GM08714 (cell line): ENCODE measurements around the gene PODN.

Source experiments
- H3K4me3 ChIP-seq: fragments of 200-500 bp; sonication (Bioruptor generic); 2 replicates; pipeline ENCODE4 v1.5.1; 2014; ENCODE audit warnings: mild to moderate bottlenecking, low read length, inconsistent platforms
- ZNF274 ChIP-seq: IDR thresholded peaks from 2 replicates; pipeline ENCODE4 v1.6.1; 2012; ENCODE audit warnings: mild to moderate bottlenecking, low read depth, low read length

Gene PODN

DNA sequence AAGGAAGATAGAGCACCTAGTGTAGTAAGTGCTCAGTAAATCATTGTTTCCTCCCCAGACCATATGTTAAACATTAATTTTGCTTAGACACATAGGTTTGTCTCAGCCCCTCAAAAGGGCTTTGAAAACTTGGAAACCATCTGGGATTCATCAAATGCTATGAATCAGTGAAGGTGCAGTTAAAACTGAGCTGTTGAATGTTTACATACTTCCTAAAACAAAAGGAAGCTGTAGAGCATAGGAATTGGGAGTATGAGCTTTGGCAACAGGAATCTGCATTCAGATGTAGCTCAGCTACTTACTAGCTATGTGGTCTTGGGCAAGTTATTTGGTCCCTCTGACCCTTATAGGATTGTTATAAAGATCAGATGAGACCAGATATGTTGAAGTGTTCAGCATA is 18.7 kb upstream of the PODN start:
- H3K4me3 ChIP-seq, result no peak overlapping the region
- no peak for TF ChIP-seq ZNF274

GRCh38 chr1:53044926-53045325 is 17.1 kb upstream of the PODN start:
- no peak overlapping the region for H3K4me3 ChIP-seq

DNA sequence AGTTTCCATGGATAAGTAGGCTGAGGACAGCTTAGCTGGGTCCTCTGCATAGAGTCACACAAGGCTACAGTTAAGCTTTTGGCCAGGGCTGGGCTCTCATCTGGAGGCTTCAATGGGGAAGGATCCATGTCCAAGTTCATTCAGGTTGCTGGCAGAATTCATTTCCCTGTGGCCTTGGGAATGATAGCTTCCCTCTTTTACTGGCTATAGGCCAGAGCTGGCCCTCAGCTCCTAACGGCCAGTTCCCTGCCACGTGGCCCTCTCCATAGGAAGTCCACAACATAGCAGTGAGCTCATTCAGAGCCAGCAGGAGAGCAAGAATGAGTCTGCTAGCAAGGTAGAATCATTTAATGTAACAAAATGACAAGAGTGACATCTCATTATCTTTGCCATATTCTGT is 15.1 kb upstream of the PODN start:
- TF ChIP-seq ZNF274, result no peak

More at GRCh38 chr1:53044926-53045325, 17.1 kb upstream of the PODN start:
- no peak for TF ChIP-seq ZNF274

GRCh38 chr1:53047737-53048736 is 14.0 kb upstream of the PODN start:
- H3K4me3 ChIP-seq, result no peak overlapping the region

More for the DNA sequence above, 15.1 kb upstream of the PODN start:
- H3K4me3 ChIP-seq, result no peak overlapping the region

DNA sequence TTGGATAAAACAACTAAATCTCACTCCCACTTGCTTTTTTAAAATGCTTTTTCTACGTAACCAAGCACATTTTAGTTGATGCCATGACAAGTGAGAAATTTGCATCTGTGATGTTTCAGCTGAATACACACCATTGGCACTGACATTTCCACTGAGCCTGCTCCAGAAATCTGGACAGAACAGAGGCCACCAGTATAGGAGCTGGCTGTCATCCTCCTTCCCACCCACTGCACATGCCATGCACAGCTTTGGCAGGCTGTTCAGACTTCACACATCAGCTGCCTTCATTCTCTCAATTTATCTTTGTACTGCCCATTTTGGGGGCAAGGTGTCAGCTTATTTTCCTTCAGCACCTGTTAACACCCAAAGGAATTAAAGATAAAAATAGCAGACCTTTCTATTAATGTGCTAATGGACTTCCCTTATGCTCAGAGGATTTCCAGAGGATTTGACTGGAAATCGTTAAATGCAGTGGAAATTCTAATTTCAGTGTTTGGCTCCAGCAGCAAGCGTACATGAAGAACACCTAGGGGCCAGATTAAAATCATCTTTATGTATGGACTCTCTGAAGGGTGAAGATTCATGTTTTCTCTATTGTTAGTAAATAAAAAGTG is 12.9 kb upstream of the PODN start:
- TF ChIP-seq ZNF274, result no peak
- H3K4me3 ChIP-seq, result no peak overlapping the region

More at GRCh38 chr1:53047737-53048736, 14.0 kb upstream of the PODN start:
- no peak for TF ChIP-seq ZNF274

DNA sequence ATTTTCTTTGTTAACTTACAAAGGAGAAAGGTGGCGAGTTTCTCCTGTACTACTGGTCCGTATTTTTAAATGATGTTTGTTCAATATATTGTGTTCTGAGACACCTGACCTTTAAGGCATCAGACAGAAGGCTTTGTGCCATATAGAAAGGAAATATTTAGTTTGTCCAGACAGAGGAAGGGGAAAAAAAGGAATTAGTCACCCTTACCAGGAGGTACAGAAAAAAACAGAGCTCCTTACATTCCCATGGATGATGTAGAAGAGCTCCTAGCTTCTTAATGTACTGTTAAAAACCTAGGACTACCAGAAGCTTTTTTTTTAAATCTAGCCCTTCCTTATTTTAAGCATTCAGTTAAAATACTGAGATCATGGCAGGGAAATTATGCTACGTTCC is 12.4 kb upstream of the PODN start:
- no peak for TF ChIP-seq ZNF274
- no peak overlapping the region for H3K4me3 ChIP-seq

- H3K4me3 ChIP-seq, result no peak overlapping the region
- TF ChIP-seq ZNF274, result no peak
These were observed 11.7 kb upstream of the PODN start for GRCh38 chr1:53050310-53050709.

- no peak for TF ChIP-seq ZNF274
- no peak overlapping the region for H3K4me3 ChIP-seq
These were observed 10.3 kb upstream of the PODN start for GRCh38 chr1:53051676-53052075.

DNA sequence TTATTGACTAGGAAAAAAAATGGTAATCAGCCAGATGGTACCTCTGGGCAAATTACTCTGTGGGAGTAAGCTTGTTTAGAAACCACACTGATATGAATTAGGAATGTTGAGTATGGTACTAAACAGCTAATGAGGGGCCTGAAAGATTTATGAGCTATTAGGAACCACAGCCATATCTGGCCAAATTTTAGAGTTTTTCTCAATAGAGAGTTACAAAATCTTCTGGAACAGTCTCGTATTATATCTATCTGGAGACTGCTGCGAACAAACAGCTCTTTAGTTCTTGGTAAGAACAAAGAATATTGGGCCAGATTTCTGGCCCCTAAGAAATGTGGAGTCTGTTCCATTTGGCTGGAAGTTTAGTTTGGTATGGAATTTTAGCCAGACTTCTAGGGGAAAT is 4.9 kb upstream of the PODN start:
- no peak for TF ChIP-seq ZNF274
- no peak overlapping the region for H3K4me3 ChIP-seq

DNA sequence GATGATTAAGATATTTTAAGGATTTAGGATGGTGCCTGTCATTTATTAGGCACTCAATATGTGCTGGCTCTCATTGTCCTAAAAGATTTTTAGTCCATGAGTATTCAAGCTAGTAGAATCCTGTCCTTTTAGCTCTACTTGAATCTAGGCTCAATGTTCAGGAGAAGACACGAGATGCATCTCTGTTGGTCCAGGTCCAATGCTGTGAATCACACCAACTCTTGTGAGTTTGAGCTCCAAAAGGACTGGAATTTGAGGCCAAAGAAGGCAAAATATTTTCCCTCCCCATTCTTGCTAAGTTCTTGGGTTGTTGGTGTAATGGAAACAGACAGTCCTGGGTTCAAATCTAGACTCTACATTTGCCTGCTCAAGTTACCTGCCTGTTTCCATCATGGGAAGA is 1.4 kb upstream of the PODN start:
- TF ChIP-seq ZNF274, result no peak

GRCh38 chr1:53061123-53061858 is 722 bp upstream of the PODN start:
- no peak for TF ChIP-seq ZNF274
- H3K4me3 ChIP-seq, result no peak overlapping the region

More for the DNA sequence above, 1.4 kb upstream of the PODN start:
- no peak overlapping the region for H3K4me3 ChIP-seq

DNA sequence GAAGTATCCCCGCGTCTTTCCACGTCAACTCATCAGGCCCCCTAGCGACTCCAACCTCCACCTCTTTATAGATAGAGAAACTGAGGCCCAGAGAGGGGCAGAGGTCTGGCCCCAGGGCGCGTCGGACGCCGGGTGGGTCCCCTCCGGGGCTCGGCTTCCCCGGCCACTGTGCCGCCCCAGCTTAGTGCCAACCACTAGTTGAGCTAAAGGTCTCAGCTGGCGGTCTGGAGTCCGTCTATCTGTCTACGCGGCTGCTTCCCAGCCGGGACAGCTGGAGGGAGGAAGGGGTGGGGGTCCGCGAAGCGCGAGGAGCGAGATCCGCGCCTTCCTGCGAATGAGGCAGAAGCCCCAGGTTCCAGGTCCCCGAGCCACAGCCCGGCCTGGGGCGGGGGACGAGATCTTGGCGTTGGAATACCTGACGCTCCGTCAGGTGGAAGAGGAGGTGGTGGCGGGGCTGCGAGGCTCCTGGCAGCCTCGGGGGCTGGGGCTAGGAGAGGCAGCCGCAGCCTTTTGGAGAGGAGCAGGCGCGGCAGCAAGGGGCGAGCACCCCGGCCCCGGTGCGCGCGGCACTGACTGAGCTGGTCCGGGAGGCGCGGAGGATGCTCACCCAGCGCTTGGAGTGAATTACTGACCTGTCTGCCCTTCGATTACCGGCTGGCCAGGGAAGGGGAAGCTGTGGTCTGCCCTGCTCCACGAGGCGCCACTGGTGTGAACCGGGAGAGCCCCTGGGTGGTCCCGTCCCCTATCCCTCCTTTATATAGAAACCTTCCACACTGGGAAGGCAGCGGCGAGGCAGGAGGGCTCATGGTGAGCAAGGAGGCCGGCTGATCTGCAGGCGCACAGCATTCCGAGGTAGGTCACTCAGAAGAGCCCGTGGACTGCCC is 937 bp downstream of the PODN start:
- H3K4me3 ChIP-seq, result no peak overlapping the region
- TF ChIP-seq ZNF274, result no peak

- TF ChIP-seq ZNF274, result no peak
- no peak overlapping the region for H3K4me3 ChIP-seq
These were observed 1.9 kb downstream of the PODN start for GRCh38 chr1:53063744-53064515.

DNA sequence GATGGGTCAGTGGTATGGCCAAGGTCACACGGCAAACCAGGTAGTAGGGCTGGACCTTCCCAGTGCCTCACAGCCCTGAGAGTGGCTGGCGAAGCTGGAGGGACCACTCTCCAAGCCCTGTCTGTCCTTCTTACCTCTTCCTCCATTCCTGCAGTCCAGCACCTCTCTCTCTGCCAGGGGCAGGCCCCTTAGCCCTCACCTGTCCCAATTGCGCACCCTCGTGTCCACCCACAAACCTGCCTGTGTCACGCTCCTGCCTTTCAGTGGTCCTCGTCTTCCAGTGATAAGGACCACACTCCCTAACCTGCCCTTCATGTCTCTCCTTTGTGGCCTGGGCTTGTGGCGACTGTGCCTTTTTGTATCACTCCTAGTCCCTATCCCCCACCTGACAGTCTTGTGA is 3.4 kb downstream of the PODN start:
- H3K4me3 ChIP-seq, result no peak overlapping the region
- no peak for TF ChIP-seq ZNF274
